Medulla oblongata (tissue), 1 donor: ENCODE data around the gene SELENOH.
A peak's percentile ranks its signal among the peaks of the same experiment; 100 is the strongest.

Source experiments
- DNase-seq: peaks from one replicate; pipeline ENCODE4 v3.0.0-alpha.2; 2015; ENCODE audit errors: extremely low spot score

The SELENOH gene

GRCh38 chr11:57746920-57747319, 5.6 kb downstream of the SELENOH start:
- DNase-seq = no peak

DNA sequence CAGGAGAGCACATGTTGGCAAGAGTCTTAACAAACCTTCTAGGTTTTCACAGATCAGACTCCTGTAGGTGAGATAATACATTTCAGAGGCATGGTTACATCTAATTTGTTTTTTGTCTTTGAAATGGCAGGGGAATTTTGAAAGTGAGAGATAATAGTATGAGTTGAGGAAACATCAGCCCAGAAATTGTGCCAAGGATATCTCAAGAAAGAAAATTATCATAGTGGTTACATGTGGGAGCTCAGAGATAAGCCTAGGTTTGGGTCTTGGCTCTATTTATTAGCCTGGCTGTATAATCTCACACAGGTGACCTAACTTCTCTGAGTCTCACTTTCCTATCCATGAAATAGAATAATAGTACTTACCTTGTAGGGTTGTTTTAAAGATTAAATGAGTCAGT, 9.9 kb downstream of the SELENOH start:
- no peak for DNase-seq

DNA sequence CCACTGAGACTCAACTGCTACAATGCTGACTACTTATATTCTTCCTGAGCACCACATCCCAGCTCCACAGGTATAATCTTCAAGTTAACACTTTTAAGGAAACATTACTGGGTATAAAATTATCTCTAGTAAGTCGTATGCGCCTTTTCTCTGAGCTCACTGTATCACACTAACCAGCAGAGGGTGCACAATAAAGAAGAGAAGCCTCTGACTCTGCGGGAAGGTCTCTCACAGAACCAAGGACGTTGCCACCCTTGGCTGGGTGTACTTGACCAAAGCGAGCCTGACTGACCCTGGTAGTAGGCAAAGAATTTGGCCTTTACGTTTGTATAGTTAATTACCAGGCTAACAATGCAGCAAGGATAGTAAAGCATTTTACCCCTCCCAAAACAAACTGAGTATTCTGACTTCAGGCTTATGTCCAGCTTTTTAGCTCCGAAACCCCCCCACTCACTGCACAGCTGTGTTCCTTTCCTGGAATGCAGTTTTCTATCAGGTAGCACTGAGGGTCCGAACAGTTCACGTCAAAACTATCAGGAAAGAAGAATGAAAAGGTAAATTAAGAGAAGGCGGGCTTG, 10.5 kb downstream of the SELENOH start, which contains the start of gene BTBD18:
BTBD18 (minus strand) TSS at position 144 of the 578 bp plus-strand sequence. CDS start 631 bp downstream, outside the sequence.
- DNase-seq = peak; percentile 62

GRCh38 chr11:57752954-57753353, 11.7 kb downstream of the SELENOH start:
- DNase-seq = no peak

DNA sequence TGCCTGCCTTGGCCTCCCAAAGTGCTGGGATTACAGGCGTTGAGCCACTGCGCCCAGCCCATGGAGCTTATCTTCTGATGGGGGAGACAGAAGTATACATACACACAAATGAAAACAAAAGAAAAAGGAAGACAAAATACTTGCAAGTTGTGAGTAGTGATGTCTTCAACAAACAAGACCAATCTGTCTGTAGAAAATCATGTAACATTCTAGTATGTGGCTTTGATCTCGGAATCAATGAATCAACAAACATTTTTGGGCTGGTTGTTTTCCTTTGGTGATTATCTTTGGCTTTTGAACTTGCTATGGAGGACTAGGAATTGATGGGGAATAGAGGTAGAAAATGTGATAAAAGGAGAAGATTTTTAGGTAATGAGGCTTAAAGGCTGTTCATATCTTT, 16.9 kb downstream of the SELENOH start:
- no peak for DNase-seq

- DNase-seq = peak; percentile 98
Observed at GRCh38 chr11:57761301-57762234, 20.3 kb downstream of the SELENOH start, which contains the start of gene CTNND1. CTNND1 (plus strand) TSS chr11:57761802; CDS start chr11:57791479, 29,677 bp downstream.

DNA sequence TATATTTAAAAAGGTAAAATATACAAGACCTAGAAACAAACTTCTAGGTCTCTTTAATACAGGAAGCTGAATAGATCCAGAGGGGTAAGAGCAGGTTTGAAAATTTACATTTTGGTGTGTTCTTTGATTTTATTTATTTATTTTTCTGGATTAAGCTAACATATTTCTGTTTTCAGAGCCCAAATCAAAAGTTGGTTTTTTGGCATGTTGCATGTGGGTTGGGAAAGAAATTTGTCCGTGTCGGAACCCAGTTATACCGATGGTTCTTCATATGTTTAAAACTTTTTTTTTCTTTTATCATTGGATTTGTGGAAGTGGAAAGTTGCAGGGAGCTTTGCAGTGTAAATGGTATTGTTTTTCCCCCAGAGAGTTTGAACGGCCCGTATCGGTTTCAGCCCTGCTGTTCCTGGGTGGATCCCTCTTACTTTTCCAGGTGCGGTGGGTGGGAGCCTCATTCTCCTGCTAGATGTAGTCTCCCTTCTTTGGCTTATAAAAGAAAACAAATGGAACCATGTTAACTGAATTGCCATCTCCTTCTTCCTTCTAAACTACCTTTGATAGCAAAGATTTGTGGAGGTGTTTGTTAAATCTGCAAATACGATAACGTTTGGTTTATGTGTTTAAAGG, 21.1 kb downstream of the SELENOH start:
- no peak for DNase-seq

GRCh38 chr11:57763568-57763967, 22.3 kb downstream of the SELENOH start:
- peak; percentile 74 for DNase-seq

GRCh38 chr11:57764021-57764420, 22.7 kb downstream of the SELENOH start:
- no peak for DNase-seq

DNA sequence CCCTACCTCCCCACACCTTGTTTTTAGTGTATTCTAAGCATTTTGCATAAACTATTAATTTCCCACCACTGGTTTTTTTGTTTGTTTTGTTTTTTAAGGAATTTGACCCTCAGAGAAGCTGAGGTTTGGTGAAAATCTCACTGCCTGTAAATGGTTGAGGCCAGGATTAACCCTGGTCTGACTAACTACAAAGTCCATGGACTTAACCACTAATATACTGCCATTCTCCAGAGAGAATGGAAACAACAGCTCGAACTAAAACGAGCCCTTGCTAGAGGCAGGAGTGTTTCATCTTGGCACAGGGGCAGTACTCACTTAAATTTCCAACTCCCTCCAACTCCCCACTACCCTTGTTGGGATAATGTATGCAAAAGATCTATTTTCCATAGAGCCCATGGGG, 23.3 kb downstream of the SELENOH start:
- DNase-seq = no peak

GRCh38 chr11:57764972-57765371, 23.7 kb downstream of the SELENOH start:
- DNase-seq = no peak

DNA sequence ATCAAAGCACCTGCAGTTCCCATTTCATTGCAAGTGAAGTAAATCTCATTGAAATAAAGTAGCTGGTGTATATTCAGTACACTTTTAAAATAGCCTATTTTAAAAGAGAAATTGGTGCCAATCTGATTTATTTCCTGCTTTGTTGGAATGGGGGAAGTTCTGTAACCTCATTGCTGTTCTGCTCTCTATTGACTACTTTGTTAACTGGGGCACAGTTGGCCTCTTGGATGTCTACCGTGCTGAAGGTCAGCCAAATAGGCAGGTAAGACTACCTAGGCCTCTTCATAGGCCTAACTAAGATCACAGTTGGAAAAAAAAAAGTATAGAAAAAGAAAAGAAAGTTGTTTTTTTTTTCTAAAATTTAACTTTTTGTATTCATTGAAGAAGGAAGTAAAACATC, 29.5 kb downstream of the SELENOH start:
- DNase-seq = no peak

DNA sequence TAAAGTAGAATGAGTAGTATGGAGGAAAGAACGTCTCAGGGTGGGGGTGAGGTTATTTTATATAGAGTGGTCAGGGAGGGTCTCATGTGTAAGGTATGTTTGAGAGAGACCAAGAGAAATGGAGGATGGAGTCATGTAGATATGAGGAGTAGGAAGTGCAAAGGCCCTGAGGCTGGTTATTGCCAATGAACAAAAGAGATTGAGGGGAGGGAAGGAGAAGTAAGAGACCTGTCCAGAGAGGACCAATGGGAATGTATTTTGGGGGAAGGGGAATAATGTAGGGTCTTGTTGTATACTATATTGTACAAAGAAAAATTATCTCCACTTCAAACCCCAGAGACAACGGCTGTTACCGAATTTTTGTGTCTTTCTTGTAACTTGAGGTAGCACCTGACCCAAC, 30.1 kb downstream of the SELENOH start:
- DNase-seq = no peak

DNA sequence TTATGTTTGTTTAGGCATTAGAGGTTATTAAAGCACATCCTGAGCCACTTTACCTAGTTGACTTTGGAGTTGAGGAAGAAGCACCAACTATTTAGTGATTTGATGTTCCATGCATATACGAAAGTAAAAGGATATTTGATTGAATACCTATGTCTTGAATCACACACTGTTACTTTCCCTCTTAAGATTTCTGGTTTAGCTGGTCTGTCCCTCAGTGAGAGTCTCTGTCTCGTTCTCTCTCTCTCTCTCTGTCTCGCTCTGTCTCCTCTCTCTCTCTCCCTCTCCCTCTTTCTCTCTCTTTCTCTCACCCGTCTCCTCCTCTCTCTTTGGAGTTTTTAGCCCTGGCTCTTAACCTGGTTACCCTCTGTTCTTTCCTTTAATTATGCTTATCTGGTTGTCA, 31.3 kb downstream of the SELENOH start:
- no peak for DNase-seq

DNA sequence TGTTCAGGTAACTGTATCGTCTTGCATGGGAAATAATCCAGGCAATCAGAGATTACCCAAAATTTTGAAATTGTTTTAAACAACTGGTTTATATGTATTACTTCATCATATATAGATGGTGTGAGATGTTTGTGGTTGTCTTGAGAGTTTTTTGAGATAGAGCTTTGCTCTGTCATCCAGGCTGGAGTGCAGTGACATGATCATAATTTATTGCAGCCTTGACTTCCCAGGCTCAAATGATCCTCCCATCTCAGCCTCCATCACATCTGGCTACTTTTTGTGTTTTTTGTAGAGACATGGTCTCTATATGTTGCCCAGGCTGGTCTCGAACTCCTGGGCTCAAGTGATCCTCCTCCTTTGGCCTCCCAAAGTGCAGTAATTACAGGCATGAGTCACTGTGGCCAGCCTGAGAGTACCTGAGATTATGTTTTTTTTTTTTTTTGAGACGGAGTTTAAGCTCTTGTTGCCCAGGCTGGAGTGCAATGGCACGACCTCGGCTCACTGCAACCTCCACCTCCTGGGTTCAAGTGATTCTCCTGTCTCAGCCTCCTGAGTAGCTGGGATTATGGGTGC, 31.8 kb downstream of the SELENOH start:
- DNase-seq = no peak

- DNase-seq = no peak
Observed at GRCh38 chr11:57775491-57775890, 34.2 kb downstream of the SELENOH start.

GRCh38 chr11:57776031-57776521, 34.8 kb downstream of the SELENOH start:
- no peak for DNase-seq

DNA sequence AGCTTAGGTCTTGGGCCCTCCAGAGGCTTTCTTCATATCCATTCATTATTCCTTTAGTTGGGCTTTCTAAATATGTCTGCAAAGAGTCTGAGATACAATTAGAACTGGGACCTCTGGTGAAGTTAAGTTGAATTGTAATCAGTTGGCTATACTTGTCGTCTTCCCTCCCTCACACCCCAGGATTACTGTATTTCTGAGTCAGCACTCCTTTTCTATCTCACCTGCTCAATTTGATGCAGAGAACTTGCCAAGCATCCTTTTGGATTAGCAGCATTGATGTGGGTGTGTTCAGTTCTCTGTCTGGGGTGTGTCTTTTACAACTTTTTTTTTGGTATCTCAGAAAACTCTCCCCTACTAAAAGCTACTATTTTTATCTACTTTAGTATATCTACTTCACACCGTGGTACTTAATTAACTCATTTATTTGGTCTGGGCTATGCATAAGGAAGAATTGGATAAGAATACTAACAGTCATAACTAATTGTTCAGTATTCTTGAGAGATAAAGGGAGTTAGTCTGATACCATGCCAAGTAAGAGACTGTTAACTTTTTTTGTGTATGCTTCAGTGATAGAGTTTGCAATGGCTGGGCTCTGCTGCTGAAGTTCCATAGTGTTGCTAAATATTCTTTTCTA, 35.4 kb downstream of the SELENOH start:
- DNase-seq = no peak

- peak; percentile 51 for DNase-seq
Observed at GRCh38 chr11:57777969-57778317, 36.7 kb downstream of the SELENOH start.

GRCh38 chr11:57778318-57779037, 37.2 kb downstream of the SELENOH start:
- peak; percentile 89 for DNase-seq

- DNase-seq = peak; percentile 83
Observed at GRCh38 chr11:57779276-57779675, 38.0 kb downstream of the SELENOH start.
